HEK293T (cell line): ENCODE results near the gene PSME3IP1.

ENCODE experiments used
- CTCF ChIA-PET: fragments of 350-600 bp; formaldehyde crosslinking; extraction: SDS; loops from one replicate; lab custom pipeline; 2021; ENCODE audit warnings: antibody characterized with exemption, inconsistent platforms; lab: Yijun Ruan, JAX
- POLR2A ChIA-PET: fragments of 350-600 bp; formaldehyde crosslinking; extraction: SDS; loops from one replicate; lab custom pipeline; 2020; ENCODE audit warnings: antibody characterized with exemption, inconsistent platforms; lab: Yijun Ruan, JAX
- DNase-seq: peaks from one replicate; pipeline ENCODE4 v3.0.0; 2012; ENCODE audit warnings: mixed read lengths; ENCODE audit errors: extremely low spot score
- ARNT ChIP-seq: fragments of 450-650 bp; IDR thresholded peaks from 2 replicates; pipeline ENCODE4 v1.6.1; 2017; ENCODE audit warnings: mild to moderate bottlenecking
- BHLHE40 ChIP-seq: fragments of 450-650 bp; IDR thresholded peaks from 2 replicates; pipeline ENCODE4 v1.6.1; 2016; ENCODE audit warnings: mild to moderate bottlenecking, moderate library complexity, borderline replicate concordance
- CTBP1 ChIP-seq: fragments of 450-650 bp; IDR thresholded peaks from 2 replicates; pipeline ENCODE4 v1.6.1; 2016; ENCODE audit warnings: borderline replicate concordance
- ELF4 ChIP-seq: fragments of 450-650 bp; IDR thresholded peaks from 2 replicates; pipeline ENCODE4 v1.6.1; 2017; ENCODE audit warnings: antibody characterized with exemption
- FOXA1 ChIP-seq: fragments of 450-650 bp; IDR thresholded peaks from 2 replicates; pipeline ENCODE4 v1.6.1; 2016; ENCODE audit warnings: mild to moderate bottlenecking
- FOXK2 ChIP-seq: fragments of 450-650 bp; IDR thresholded peaks from 2 replicates; pipeline ENCODE4 v1.6.1; 2016; ENCODE audit warnings: mild to moderate bottlenecking
- FOXM1 ChIP-seq: fragments of 450-650 bp; IDR thresholded peaks from 2 replicates; pipeline ENCODE4 v1.6.1; 2017; ENCODE audit warnings: mild to moderate bottlenecking, borderline replicate concordance
- HDGF ChIP-seq: fragments of 450-650 bp; IDR thresholded peaks from 2 replicates; pipeline ENCODE4 v1.6.1; 2017; ENCODE audit warnings: antibody characterized with exemption, borderline replicate concordance
- L3MBTL2 ChIP-seq: fragments of 450-650 bp; conservative IDR thresholded peaks from 2 replicates; pipeline ENCODE4 v1.6.1; 2016; ENCODE audit warnings: mild to moderate bottlenecking
- LEF1 ChIP-seq: fragments of 450-650 bp; IDR thresholded peaks from 2 replicates; pipeline ENCODE4 v1.6.1; 2017; ENCODE audit warnings: mild to moderate bottlenecking, borderline replicate concordance
- NFRKB ChIP-seq: fragments of 450-650 bp; IDR thresholded peaks from 2 replicates; pipeline ENCODE4 v1.6.1; 2016; ENCODE audit warnings: mild to moderate bottlenecking, moderate library complexity
- SP1 ChIP-seq: fragments of 450-650 bp; IDR thresholded peaks from 2 replicates; pipeline ENCODE4 v1.6.1; 2017
- SUZ12 ChIP-seq: fragments of 450-650 bp; IDR thresholded peaks from 2 replicates; pipeline ENCODE4 v1.6.1; 2016; ENCODE audit warnings: mild to moderate bottlenecking
- TARDBP ChIP-seq: fragments of 450-650 bp; IDR thresholded peaks from 2 replicates; pipeline ENCODE4 v1.6.1; 2016
- ZNF384 ChIP-seq: fragments of 450-650 bp; IDR thresholded peaks from 2 replicates; pipeline ENCODE4 v1.6.1; 2016
- TF ChIP-seq, protein P1 (sequence below): fragments of 450-650 bp; IDR thresholded peaks from 2 replicates; pipeline ENCODE4 v1.6.1; 2016

The PSME3IP1 gene

DNA sequence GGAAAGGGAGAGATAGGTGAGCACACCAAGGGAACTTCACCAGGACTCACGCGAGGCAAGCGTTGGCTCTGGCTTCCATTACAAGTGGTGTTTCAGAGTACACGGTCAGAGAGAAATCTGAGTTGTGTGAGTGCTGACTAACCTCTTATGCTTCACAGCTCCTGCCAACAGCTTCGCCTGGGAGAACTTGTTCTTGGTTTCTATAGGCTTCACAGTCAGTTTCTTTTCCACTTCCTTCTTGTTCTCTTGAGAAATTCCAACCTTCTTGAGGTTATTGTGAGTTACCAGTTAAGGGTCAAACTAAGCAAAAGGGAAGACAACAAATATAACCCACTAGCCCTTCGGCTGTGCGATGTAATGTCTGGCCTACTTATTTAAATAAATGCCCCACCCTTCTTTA is 18.9 kb downstream of the PSME3IP1 start:
- no peak for DNase-seq
- POLR2A ChIA-PET, result no interaction called here
- TF ChIP-seq L3MBTL2 (no peak), ELF4 (no peak), LEF1 (no peak), ARNT (no peak), FOXM1 (no peak), FOXA1 (no peak), TARDBP (no peak), HDGF (no peak), BHLHE40 (no peak), SP1 (no peak), CTBP1 (no peak), SUZ12 (no peak), FOXK2 (no peak), NFRKB (no peak), ZNF384 (no peak)
- TF ChIP-seq, protein P1, sequence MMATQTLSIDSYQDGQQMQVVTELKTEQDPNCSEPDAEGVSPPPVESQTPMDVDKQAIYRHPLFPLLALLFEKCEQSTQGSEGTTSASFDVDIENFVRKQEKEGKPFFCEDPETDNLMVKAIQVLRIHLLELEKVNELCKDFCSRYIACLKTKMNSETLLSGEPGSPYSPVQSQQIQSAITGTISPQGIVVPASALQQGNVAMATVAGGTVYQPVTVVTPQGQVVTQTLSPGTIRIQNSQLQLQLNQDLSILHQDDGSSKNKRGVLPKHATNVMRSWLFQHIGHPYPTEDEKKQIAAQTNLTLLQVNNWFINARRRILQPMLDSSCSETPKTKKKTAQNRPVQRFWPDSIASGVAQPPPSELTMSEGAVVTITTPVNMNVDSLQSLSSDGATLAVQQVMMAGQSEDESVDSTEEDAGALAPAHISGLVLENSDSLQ, result no peak
- CTCF ChIA-PET, result interaction anchor here (1.2 kb wide), 1 partner anchor 82 kb away, joined by 3 read pairs; no protein-coding TSS in a partner anchor

DNA sequence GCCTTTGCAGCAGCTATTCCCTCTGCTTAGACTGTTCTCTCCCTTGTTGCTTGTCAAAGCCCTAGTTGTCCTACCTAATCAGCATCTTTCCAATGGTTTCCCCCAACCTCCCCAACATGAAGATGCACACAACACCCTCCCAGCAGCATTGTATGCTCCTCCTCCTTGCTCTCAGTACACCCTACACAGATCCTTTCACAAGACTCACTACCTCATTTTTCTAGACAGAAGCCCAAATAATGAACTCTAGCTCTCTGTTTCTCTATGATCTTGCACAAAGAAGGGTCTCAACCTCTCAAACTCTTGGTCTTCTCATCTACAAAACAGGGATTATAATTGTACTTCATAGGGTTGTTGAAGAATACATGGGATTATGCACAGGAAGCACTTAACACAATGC is 19.4 kb downstream of the PSME3IP1 start:
- TF ChIP-seq CTBP1, result no peak
- no peak for TF ChIP-seq L3MBTL2
- no peak for TF ChIP-seq FOXA1
- CTCF ChIA-PET, result interaction anchor here (1.2 kb wide), 1 partner anchor 82 kb away, joined by 3 read pairs; no protein-coding TSS in a partner anchor

DNA sequence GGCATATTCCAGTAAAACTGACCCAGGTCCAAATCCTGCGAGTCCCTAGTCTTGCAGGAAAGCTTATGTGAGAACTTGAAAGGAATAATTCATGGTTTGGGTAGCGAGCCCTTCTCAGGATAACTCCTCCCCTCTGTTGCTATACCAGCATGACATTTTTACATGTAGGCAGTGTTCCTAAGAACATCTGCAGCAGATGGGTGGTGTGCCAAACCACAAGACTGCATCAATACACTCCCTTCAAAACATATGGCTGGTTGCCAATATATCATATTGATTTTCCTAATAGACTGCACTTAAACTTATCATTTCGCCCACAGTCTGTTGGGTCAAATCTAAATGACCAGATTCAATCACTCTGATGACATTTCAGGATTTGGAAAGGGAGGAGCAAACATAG is 19.9 kb downstream of the PSME3IP1 start:
- CTCF ChIA-PET, result interaction anchor here (1.2 kb wide), 1 partner anchor 81 kb away, joined by 3 read pairs; no protein-coding TSS in a partner anchor
- POLR2A ChIA-PET, result no interaction called here
- DNase-seq, result no peak
- no peak for TF ChIP-seq TARDBP
- TF ChIP-seq BHLHE40, result no peak
- no peak for TF ChIP-seq SP1
- TF ChIP-seq ARNT, result no peak
- TF ChIP-seq ZNF384, result no peak
- no peak for TF ChIP-seq NFRKB
- TF ChIP-seq, protein P1, result no peak
- TF ChIP-seq L3MBTL2, result no peak

More for the DNA sequence above, 19.4 kb downstream of the PSME3IP1 start:
- no peak for DNase-seq
- POLR2A ChIA-PET, result no interaction called here

DNA sequence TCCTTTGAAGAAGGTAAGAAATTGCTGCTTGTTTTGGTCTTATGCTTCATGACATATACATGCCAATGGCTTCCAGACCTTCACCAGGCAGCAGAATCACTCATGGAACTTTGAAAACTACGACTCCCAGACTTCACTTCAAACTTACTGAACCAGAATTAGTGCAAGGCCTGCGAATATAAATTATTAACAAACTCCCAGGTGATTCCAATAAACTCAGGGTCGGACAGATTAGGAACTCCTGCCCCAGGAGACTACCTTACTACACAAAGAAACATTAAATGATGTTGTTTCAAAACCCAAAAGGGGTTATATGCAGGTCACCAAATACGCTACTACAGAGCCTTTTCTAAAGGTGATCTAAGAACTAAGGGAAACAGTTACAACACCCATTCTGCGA is 20.4 kb downstream of the PSME3IP1 start:
- POLR2A ChIA-PET, result no interaction called here
- TF ChIP-seq ELF4 (no peak), TARDBP (no peak), FOXM1 (no peak), SP1 (no peak), FOXK2 (no peak)
- CTCF ChIA-PET, result interaction anchor here (0.7 kb wide), 1 partner anchor 24 kb away, joined by 3 read pairs; no protein-coding TSS in a partner anchor
- DNase-seq, result no peak

DNA sequence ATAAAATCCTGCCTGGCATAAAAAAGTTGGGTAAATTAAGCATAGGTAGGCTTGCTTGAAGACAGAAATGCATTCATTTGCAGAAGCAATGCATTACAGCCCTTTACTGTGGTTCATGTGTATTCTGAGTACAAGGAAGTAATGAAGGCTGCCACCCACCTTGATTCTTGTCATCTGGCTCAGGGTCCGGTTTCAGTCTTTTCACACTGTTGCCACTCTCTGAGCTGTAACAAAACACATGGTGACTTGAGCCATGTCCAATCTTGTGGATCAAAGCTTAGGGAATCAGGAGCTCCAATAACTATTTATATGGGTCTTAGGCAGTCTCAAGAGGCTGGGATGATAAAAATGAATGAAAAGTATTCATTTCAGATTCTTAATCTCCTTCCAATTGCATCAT is 22.0 kb downstream of the PSME3IP1 start:
- POLR2A ChIA-PET, result no interaction called here
- no peak for DNase-seq
- TF ChIP-seq SUZ12 (no peak), CTBP1 (no peak), HDGF (no peak), ELF4 (no peak), BHLHE40 (no peak), NFRKB (no peak), FOXM1 (no peak), SP1 (no peak), FOXK2 (no peak), TARDBP (no peak), ZNF384 (no peak), LEF1 (no peak), ARNT (no peak), L3MBTL2 (no peak), FOXA1 (no peak)
- TF ChIP-seq, protein P1, result no peak
- CTCF ChIA-PET, result interaction anchor here (0.6 kb wide), 1 partner anchor 568 kb away, joined by 6 read pairs; no protein-coding TSS in a partner anchor

DNA sequence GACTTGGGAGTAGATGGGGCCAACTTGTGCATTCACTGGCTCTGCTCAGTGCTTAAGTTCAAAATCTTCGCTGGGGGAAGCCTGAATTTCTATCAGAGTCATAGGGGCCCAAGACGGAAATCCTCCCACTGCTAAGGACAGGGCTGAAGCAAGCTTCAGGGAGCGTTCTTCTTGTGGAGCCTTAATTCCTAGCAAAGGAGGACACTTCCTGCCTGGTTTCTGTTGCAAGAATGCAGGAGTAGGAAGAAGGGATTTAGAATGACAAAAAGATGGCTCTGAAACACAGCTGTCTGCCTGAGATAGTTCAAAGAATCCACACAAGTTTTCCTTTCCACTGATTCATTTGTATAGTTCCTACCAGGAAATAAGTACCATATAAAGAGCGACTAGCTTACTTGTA is 26.4 kb downstream of the PSME3IP1 start:
- POLR2A ChIA-PET, result no interaction called here
- CTCF ChIA-PET, result interaction anchor here (0.7 kb wide), 1 partner anchor 9 kb away, joined by 5 read pairs; no protein-coding TSS in a partner anchor
- TF ChIP-seq ELF4, result no peak
- no peak for TF ChIP-seq BHLHE40
- no peak for TF ChIP-seq FOXA1
- TF ChIP-seq NFRKB, result no peak
- no peak for TF ChIP-seq SUZ12
- no peak for TF ChIP-seq L3MBTL2
- no peak for TF ChIP-seq ZNF384
- no peak for TF ChIP-seq TARDBP
- TF ChIP-seq FOXK2, result no peak
- no peak for TF ChIP-seq LEF1
- TF ChIP-seq, protein P1, result no peak
- no peak for TF ChIP-seq FOXM1
- no peak for TF ChIP-seq CTBP1
- TF ChIP-seq SP1, result no peak
- TF ChIP-seq HDGF, result no peak
- TF ChIP-seq ARNT, result no peak
- DNase-seq, result no peak
